Stimulated activated CD8-positive, alpha-beta memory T cell treated with anti-CD3 and anti-CD28 coated beads, Interleukin-2, amount 100 ng/mL, for 48 hours (primary cell): ENCODE measurements around the gene ARPC5L.
A peak's percentile ranks its signal among the peaks of the same experiment; 100 is the strongest.
"Not testable (repeated sequence)": the region's sequence is repeated elsewhere in the genome, so short reads cannot be mapped to it uniquely, and the experiment has no call there.

ENCODE experiments used
- DNase-seq, 2 donors: peaks; one replicate each; pipeline ENCODE4 v3.0.0-alpha.2; 2020; ENCODE audit warnings: low read depth in 2 of 2

ARPC5L gene

DNA sequence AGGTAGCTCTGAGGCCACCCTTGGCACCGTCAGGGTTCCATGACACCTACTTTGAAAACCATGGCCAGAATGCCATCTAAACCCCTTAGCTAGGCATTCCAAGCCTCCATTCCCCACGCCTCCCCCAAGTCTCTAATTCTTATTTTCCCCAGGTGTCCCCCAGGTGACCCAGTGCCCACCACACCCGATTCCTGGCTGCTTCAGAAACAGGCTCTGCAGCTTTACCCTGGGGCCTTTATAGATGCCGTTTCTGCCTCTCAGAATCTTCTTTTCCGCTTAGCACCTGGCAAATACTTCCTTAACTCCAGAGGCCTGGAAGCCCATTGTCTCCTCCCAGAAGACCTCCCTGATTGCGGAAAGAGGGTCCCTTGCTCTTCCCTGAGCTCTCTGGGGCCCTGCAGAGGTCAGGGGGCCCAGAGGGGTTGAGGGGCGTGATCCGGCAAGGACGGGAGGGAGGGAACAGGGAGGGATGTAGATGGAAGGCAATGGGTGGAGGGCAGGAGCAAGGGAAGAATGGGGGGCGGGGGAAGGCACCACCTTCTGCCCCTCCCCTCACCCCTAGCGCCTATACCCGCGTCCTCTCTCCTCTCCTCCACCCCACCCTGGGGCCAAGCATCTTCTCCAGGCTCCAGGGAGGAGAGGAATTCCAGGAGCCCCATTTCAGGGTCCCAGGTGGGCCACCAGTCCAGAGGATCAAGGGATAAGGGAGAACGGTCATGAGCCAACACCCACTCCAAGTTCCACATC, 20.7 kb upstream of the ARPC5L start:
- no peak for DNase-seq

DNA sequence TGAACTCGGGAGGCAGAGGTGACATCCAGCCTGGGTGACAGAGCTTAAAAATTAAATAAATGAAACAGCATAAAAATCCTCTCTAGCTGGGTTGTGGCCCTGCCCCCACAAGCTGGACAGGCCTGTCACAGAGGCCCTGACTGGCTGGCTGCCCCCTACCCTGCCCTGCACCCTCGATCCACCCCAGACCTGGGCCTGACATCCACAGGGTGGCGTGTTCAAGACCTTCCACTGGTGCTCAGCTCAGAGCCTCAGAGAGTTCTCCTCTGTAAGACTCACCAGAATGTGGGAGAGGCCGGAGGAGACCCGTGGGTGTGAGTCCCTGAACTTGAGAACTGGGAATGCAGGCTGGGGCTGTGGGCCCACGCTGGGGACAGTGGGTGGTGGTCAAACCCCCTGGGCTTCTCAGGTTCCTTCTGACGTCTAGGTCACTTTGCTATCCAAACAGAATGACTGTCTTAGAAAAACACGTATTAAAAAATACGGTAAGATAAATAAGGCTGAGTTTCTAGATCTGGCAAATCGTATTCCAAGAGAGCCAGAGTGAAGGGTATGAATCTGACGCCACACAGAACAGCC, 18.4 kb upstream of the ARPC5L start:
- no peak for DNase-seq

DNA sequence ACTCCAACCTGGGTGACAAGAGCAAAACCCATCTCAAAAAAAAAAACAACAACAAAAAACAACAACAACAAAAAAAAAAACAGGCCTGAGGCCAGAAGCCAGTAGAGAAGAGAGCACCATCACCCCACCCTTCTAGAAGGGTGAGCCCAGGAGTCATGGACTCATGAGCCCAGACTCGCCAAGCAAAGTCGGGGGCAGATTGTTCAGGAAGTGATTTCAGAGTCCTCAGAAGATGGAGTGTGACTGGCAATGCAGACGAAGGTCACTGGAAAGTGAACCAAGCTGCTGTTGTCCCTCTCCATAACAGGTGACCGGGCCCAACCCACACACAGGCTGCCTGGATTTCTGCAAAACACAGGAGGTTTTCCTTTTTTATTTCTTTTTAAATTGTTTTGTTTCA, 17.6 kb upstream of the ARPC5L start:
- DNase-seq = no peak

DNA sequence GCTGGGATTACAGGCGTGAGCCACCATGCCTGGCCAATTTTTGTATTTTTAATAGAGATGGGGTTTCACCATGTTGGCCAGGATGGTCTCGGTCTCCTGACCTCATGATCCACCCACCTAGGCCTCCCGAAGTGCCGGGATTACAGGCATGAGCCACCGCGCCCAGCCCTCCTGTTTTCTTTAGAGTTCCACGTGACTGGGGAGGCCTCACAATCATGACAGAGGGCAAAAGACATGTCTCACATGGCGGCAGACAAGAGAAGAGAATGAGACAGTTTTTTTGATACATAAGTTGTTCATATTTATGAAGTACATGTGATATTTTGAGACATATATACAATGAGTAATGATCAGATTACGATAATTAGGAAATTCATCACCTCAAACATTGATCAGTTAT, 15.5 kb upstream of the ARPC5L start:
- DNase-seq = not testable (repeated sequence)

DNA sequence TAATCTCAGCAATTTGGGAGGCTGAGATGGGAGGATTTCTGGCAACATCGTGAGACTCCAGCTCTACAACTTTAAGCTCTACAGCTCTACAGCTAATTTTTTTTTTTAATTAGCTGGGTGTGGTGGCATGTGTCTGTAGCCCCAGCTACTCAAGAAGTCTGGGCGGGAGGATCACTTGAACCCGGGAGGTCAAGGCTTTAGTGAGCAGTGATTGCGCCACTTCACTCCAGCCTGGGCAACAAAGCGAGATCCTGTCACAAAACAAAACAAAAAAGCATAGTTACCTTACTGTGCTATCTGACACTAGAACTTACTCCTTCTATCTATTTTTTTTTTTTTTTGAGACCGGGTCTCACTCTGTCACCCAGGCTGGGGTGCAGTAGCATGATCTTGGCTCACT, 15.0 kb upstream of the ARPC5L start:
- DNase-seq = no peak

DNA sequence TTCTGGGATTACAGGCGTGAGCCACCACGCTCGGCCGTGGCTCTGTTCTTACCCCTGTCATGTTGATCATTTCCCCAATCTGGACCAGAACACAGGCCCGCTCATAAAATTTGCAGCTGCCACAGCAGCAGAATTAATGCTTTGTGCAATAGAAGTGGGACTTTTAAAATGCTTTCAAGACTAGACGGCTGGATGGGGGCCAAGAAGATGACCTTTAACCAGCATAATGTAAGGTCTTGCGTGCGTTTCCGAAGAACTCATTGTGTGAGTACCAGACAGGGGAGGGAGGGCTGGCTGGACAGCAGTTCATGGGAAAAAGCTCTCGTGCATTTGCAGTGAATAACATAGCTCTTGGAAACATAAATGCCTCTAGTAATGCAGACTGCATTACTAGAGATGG, 12.1 kb upstream of the ARPC5L start:
- DNase-seq = no peak

DNA sequence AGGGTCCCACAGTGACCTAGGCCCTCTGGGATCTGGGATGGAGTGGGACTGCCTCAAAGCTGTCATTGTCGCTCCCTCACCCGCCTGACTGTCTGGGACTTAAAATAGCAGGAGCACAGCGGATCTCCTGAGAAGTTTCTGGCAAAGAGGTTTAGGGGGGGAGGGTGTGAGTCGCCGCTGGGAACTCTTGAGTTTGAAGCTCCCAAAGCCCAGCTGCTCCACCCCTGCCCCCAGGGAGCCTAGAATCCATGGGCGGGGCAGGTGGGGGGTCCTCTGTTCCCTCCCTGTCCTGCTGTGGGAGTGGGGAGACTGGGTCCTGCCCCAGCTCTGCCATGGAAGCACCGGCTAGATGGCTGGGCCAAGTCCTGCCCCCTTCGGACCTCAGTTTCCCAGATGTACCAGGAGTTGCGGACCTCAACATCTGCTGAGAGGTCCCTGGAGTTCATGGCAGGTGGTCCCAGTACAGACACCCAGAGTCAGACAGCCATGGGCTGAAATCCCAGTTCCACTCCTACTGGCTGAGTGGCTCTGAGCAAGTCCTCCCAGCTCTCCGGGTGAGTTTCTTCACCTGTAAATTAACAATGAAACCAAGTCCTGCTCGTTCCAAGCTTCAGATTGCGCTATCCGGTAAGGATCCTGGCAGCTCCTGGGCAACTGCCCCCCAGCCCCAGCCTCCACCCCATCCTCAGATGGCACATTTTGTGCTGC, 9.7 kb upstream of the ARPC5L start:
- no peak for DNase-seq

DNA sequence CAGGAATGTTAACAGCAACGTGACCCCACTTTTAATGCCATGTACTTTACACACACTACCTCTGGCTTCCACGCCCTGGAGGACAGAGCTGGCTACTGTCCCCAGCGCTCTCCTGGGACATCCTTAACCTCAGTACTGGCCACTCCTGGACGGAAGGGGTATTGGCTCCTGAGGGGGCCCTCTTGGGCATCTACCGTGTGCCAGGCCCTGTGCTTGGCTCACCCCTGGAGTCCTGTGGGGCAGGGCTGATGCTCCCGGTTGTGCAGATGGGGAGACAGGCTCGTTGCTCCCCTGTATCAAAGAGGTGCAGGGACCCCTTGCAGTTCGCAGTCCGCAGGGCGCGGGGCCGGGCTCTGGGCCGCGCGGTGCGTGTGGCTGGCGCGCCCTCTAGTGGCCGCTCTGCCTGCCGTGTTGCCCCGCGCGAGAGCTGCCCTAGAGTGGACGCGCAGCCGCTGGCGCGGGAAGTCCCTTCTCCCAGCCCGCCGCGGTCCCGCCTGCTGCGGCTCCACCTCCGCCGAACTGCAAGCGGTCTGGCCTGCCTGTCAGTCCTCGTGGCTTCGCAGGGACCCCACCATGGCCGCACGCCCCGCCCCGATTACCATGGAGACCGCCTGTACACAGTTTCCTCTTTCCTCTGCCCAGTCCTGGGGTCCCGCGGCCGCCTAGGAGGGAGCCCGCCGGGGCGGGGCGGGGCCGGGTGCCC, 8.9 kb upstream of the ARPC5L start, which contains the start of gene WDR38:
Gene WDR38 (plus strand): TSS at position 632 of the 703 bp plus-strand sequence. CDS start 72 bp downstream, outside the sequence.
- peak; percentile 59 to 82 for DNase-seq

DNA sequence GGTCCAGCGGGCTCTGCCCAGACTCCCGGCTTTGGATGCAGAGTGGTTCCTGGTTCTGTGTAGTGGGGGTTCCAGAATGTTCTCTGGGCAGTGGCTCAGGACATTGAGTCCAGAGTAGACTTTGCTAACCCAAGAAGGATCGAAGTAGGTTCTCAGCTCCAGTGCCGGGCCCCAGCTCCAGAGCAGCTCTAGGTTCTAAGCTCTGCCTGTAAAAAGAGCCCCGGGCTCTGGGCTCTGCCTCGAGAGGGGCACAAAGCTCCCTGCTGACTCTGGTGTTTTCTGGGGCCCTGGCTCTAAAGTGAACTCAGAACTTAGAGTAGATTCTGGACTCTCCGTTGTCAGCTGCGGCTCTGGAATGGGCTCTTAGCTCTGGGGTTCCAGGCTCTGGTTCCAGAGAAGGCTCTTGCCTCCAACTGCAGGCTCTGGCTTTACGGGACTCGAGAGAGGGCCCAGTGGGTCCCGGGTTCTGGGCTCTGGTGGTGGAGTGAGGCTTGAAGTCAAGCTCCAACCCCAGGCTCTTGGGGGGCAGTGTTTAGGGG, 8.3 kb upstream of the ARPC5L start:
- DNase-seq = no peak

DNA sequence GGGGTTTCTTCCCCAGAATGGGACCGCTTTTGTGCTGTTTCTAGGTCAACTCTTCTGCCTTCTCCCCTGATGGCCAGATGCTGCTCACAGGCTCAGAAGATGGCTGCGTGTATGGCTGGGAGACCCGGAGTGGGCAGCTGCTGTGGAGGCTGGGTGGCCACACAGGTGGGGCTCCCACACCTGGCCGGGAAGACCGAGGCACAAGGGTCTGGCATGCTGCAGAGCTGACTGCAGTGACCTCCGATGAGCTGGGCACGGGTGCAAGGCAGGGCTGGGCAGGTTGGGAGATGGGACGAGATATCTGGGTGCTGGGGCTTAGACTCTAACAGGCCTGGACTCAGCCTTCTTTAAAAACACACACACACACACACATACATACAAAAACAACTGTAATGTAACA, 7.8 kb upstream of the ARPC5L start:
- DNase-seq = no peak

DNA sequence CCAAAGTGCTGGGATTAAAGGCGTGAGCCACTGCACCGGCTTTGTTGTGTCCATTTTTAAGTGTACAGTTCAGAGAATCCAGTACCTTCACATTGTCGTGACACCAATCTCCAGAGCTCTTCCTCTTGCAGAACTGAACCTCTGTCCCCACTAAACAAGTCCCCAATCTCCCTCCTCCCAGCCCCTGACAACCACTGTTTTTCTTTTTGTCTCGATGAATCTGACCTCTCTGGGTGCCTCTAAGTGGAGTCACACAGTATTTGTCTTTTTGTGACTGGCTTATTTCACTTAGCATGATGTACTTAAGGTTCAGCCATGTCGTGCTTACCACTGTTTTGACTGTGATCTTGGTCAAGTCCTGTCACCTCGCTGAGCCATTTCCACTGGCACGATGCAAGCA, 7.1 kb upstream of the ARPC5L start:
- no peak for DNase-seq

DNA sequence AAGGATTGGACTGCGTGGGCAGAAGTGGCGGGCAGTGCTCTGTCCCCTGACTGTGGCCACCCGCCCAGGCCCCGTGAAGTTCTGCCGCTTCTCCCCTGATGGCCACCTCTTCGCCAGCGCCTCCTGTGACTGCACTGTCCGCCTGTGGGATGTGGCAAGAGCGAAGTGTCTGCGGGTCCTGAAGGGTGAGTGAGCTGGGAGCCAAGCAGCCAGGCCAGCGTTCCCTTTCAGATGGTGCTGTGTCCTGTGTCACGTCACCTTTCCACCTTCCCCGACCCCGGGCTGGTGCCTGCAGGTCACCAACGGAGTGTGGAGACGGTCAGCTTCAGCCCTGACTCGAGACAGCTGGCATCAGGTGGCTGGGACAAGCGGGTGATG, 6.4 kb upstream of the ARPC5L start:
- no peak for DNase-seq

DNA sequence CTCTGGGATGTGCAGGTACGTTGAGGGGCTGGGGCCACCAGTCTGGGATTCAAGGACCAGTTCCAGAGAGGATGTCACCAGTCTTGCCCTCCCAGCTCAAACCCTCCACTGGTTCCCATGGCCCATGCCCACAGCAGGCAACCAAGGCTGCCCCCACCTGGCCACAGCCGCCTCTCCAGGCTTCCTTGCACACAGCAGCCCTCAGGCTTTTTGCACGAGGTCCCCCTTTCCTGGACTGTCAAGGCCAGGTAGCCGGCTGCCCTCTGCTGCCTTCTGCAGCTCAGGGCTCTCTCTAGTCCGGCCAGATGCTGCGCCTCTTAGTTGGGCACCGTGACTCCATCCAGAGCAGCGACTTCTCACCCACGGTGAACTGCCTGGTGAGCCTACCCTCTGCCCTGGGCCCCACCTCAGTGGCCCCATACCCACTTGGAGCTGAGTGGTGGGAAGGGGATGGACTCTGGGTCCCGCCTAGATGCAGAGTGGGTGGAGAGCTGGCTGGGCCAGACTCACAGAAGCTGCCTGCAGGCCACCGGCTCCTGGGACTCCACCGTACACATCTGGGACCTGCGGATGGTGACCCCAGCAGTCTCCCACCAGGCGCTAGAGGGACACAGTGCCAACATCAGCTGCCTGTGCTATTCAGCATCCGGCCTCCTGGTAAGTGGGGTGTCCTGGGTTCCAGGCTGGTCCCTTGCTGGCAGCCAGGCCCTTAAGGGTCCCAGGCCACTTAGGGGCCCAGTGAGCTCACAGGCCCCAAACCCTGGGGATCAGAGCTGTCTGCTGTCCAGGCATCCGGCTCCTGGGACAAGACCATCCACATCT, 5.8 kb upstream of the ARPC5L start:
- DNase-seq = no peak

DNA sequence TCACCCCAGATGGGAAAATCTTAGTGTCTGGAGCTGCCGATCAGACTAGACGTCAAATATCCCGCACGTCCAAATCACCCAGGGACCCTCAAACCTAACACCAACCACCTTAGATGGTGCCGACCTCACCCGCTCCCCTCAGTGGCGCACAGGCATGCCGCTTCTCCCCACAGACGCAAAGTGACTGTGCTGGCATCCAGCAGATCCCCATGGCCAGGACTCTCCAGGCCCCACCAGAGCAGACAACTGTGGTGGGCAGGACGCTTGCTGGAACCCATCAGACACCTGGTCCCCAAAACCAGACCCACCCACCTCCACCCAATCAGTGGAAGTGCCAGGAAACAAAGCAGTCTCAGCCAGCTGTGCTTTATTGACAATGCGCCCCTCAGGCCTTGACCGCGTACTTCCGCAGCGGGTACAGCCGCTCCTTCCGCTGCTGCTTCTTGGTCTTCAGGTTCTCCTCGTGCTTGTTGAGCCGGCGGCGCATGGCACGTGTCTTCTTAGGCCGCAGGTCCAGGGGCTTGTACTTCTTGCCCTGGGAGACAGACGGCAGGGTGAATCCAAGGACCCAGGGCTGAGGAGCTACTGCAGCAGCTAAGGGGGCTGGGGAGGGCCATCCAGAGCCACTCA, 4.3 kb upstream of the ARPC5L start:
- DNase-seq = no peak

DNA sequence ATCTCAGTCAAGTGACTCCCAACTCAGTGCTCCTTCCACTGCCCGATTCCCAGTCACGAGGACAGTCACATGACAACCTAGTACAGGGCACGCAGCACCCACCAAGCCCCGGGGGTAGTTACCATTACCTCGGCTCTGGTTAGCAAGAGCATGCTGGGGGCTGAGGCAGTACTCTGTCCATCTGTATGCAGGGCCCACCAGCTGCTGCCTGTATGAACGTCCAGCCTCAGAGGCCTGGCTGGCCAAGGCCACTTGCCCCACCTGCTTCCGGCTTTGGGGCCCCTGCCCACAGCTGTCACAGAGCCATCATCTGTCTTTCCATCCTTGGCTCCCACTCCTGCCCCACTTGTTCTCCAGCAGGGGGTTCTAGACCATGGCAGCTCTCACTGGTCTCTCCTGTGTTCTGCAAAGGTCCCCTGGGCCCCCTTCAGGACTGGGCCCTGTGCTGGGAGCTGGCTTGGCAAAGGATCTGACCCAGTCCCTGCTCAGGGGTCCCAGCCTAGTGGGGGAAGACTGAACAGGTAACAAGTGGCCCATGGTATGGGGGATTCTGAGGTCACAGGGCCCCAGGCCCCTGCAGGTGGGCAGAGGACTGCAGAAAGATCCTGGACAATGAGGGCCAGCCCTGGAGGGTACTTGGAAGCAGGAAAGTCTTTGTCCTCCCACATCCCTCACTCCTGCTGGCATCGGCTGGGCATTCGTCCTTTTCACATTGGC, 3.4 kb upstream of the ARPC5L start:
- DNase-seq = no peak

DNA sequence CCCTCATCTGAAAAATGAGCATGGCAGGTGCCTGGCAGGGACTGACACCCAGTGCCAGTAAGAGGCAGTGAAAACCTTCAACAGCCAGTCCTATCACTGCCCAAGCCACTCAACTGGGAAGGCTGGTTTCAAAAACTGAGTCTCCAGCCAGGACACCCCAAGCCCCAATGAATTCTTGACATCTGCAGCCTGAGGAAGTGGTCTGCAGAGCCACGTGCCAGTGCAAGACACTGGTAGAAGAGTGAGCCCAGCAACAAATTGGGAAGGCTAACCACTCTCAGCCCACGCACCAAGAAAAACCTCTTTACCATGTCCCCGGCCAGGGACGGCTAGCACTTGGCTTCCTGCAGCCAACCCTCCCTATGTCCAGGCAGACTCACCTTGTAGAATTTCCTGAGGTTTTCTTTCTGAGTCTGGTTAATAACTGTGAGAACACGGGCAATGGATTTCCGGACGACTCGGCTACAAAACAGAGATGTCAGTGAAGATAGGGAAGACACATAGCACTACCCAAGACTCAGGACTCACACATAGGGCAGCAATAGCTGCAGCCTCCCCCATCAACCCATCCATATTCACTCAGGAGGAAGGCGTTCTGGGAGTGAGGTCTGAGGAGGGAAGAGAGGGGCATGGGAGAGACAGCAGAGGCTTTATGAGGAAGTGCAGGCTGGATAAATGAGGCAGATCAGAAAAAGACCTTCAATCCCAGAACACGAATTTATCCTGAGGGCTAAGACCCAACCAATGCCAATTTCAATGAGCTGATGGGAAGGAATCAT, 1.9 kb upstream of the ARPC5L start:
- no peak for DNase-seq

DNA sequence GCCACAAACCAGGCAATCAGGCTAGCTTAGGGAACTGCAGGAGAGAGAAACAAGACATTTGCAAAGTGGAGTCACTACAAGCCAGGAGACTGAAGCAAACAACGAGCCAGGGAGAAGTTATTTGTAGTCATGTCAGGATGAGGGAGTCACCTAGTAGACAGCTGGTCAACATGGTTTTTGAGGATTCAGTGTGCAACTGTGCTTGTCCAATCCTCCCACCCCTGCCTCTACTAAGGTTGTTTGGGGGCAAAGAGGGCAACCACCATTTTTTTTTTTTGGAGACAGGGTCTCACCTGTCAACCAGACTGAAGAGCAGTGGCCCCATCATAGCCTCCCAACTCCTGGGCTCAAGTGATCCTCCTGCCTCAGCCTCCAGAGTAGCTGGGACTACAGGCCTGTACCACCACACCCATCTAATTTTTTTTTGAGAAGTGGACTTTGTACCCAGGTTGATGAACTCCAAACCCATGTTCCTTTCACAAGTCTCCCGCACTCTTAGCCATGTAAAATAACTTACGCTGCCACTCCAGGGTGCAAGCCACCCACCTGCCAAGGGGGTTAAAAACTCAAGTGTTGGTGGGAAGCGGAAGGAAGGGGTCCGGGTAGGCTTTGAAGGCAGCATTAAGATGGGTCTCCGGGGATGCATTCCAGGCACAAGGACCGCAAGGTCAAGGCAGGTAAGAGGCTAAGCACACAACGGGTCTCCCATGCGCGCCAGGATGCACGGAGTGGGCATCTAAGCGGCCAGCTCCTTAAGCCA, 1.2 kb upstream of the ARPC5L start:
- no peak for DNase-seq

DNA sequence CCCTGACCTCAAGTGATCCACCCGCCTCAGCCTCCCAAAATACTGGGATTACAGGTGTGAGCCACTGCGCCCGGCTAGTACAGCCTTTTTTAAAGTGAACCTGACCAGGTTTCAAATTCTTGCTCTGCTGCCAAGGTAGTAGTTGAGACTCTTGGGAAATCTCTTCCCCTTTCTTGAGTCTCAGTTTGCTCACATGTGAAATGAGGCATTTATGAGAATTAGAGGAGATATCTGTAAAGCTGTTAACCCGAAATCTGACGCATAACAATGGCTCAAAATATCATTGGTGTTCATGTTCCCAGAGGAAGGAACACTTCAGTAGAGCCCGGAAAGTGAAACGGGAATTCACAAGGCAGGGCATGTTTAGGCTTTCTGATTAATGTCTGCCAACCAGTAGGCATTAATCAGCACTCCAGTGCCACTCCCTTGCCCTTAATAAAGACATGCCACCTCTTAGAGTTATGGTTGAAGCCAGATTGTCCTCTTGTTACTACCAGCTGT, 1.5 kb downstream of the ARPC5L start:
- no peak for DNase-seq
